Measurements from ENCODE around the gene THSD4. TPM values are rescaled to one million over a fixed set of nuclear protein-coding genes. Genes with fewer than 3 reads are reported as not detected.
"Not testable (repeated sequence)": the region's sequence is repeated elsewhere in the genome, so short reads cannot be mapped to it uniquely, and the experiment has no call there.

Gene THSD4
- total RNA-seq, 2 experiments from 2014 or later = not detected

GRCh38 chr15:71366926-71367325, 251.7 kb downstream of the THSD4 start:
- Mint-ChIP-seq H3K27me3 (peaks cover 6% of the 10 kb centered on the region), H3K4me3 (no peak overlapping the region)
- CTCF ChIA-PET = no interaction called here

GRCh38 chr15:71367737-71368136, 252.5 kb downstream of the THSD4 start:
- H3K9me3 Mint-ChIP-seq (ENCODE audit: low read depth); H3K4me3 Mint-ChIP-seq; ATAC-seq; H3K27ac Mint-ChIP-seq; H3K27me3 Mint-ChIP-seq; H3K36me3 Mint-ChIP-seq; CTCF ChIA-PET; DNase-seq; H3K4me1 Mint-ChIP-seq: not testable (repeated sequence)

More at GRCh38 chr15:71366926-71367325, 251.7 kb downstream of the THSD4 start:
- H3K4me1 Mint-ChIP-seq = no peaks in the 10 kb centered on the region
- H3K9me3 Mint-ChIP-seq (ENCODE audit: low read depth) = no peaks in the 10 kb centered on the region
- ATAC-seq (no peak), DNase-seq (no peak)
- no peak overlapping the region for H3K27ac Mint-ChIP-seq
- no peaks in the 10 kb centered on the region for H3K36me3 Mint-ChIP-seq

- CTCF ChIA-PET; ATAC-seq; H3K4me1 Mint-ChIP-seq; H3K36me3 Mint-ChIP-seq; H3K27me3 Mint-ChIP-seq; H3K9me3 Mint-ChIP-seq (ENCODE audit: low read depth); H3K4me3 Mint-ChIP-seq: not testable (repeated sequence)
- DNase-seq = peak; percentile 44
- peak overlapping the region; percentile 17 for H3K27ac Mint-ChIP-seq
These were observed 257.5 kb downstream of the THSD4 start for GRCh38 chr15:71372769-71373168.

- H3K4me1 Mint-ChIP-seq = peaks cover 9% of the 10 kb centered on the region
- H3K36me3 Mint-ChIP-seq = no peaks in the 10 kb centered on the region
- ATAC-seq (no peak), DNase-seq (no peak)
- H3K27me3 Mint-ChIP-seq = peaks cover 4% of the 10 kb centered on the region
- no peak overlapping the region for H3K27ac Mint-ChIP-seq
- H3K9me3 Mint-ChIP-seq (ENCODE audit: low read depth) = no peaks in the 10 kb centered on the region
- no peak overlapping the region for H3K4me3 Mint-ChIP-seq
- CTCF ChIA-PET = interaction anchor here (1.0 kb wide), 1 partner anchor 13 kb away, joined by 5 read pairs; no protein-coding TSS in a partner anchor
These were observed 258.6 kb downstream of the THSD4 start for GRCh38 chr15:71373917-71374316.

GRCh38 chr15:71374607-71375352, 259.5 kb downstream of the THSD4 start:
- no peak overlapping the region for H3K4me3 Mint-ChIP-seq
- peaks cover 4% of the 10 kb centered on the region for H3K27me3 Mint-ChIP-seq
- H3K9me3 Mint-ChIP-seq (ENCODE audit: low read depth) = no peaks in the 10 kb centered on the region
- no peak overlapping the region for H3K27ac Mint-ChIP-seq
- no peaks in the 10 kb centered on the region for H3K36me3 Mint-ChIP-seq
- no peak for ATAC-seq
- CTCF ChIA-PET = interaction anchor here (1.0 kb wide), 1 partner anchor 12 kb away, joined by 5 read pairs; no protein-coding TSS in a partner anchor
- no peak for DNase-seq
- peaks cover 9% of the 10 kb centered on the region for H3K4me1 Mint-ChIP-seq

- H3K27ac Mint-ChIP-seq = no peak overlapping the region
- DNase-seq (no peak), ATAC-seq (no peak)
- H3K27me3 Mint-ChIP-seq = no peaks in the 10 kb centered on the region
- no peak overlapping the region for H3K4me3 Mint-ChIP-seq
- peaks cover 9% of the 10 kb centered on the region for H3K4me1 Mint-ChIP-seq
- no peaks in the 10 kb centered on the region for H3K36me3 Mint-ChIP-seq
- H3K9me3 Mint-ChIP-seq (ENCODE audit: low read depth) = no peaks in the 10 kb centered on the region
- CTCF ChIA-PET = no interaction called here
These were observed 260.7 kb downstream of the THSD4 start for GRCh38 chr15:71375934-71376333.

GRCh38 chr15:71379893-71380292, 264.6 kb downstream of the THSD4 start:
- Mint-ChIP-seq H3K36me3 (no peaks in the 10 kb centered on the region), H3K9me3 (ENCODE audit: low read depth) (no peaks in the 10 kb centered on the region), H3K4me3 (no peak overlapping the region), H3K27ac (no peak overlapping the region), H3K27me3 (no peaks in the 10 kb centered on the region), H3K4me1 (no peaks in the 10 kb centered on the region)
- ATAC-seq = no peak
- DNase-seq = no peak
- CTCF ChIA-PET = no interaction called here

- H3K27ac Mint-ChIP-seq = no peak overlapping the region
These were observed 265.1 kb downstream of the THSD4 start for GRCh38 chr15:71380345-71380744.

GRCh38 chr15:71384501-71384900, 269.2 kb downstream of the THSD4 start:
- no peaks in the 10 kb centered on the region for H3K9me3 Mint-ChIP-seq (ENCODE audit: low read depth)
- ATAC-seq (no peak), DNase-seq (no peak)
- H3K36me3 Mint-ChIP-seq = no peaks in the 10 kb centered on the region
- H3K4me1 Mint-ChIP-seq = peaks cover 8% of the 10 kb centered on the region
- CTCF ChIA-PET = interaction anchor here (3.6 kb wide), 1 partner anchor 56 kb away, joined by 26 read pairs; no protein-coding TSS in a partner anchor
- no peak overlapping the region for H3K27ac Mint-ChIP-seq
- peaks cover 26% of the 10 kb centered on the region for H3K27me3 Mint-ChIP-seq
- no peak overlapping the region for H3K4me3 Mint-ChIP-seq

More at GRCh38 chr15:71380345-71380744, 265.1 kb downstream of the THSD4 start:
- no peak for DNase-seq
- no peaks in the 10 kb centered on the region for H3K27me3 Mint-ChIP-seq
- no peaks in the 10 kb centered on the region for H3K36me3 Mint-ChIP-seq
- H3K4me1 Mint-ChIP-seq = no peaks in the 10 kb centered on the region
- H3K9me3 Mint-ChIP-seq (ENCODE audit: low read depth) = no peaks in the 10 kb centered on the region
- CTCF ChIA-PET = no interaction called here
- H3K4me3 Mint-ChIP-seq = no peak overlapping the region
- no peak for ATAC-seq

- H3K27ac Mint-ChIP-seq = no peak overlapping the region
- H3K4me1 Mint-ChIP-seq = peaks cover 8% of the 10 kb centered on the region
- H3K36me3 Mint-ChIP-seq = no peaks in the 10 kb centered on the region
- ATAC-seq (no peak), DNase-seq (no peak)
- peaks cover 26% of the 10 kb centered on the region for H3K27me3 Mint-ChIP-seq
- H3K9me3 Mint-ChIP-seq (ENCODE audit: low read depth) = no peaks in the 10 kb centered on the region
- H3K4me3 Mint-ChIP-seq = no peak overlapping the region
- CTCF ChIA-PET = interaction anchor here (3.6 kb wide), 1 partner anchor 56 kb away, joined by 26 read pairs; no protein-coding TSS in a partner anchor
These were observed 269.8 kb downstream of the THSD4 start for GRCh38 chr15:71385026-71385425.

GRCh38 chr15:71385457-71385856, 270.2 kb downstream of the THSD4 start:
- Mint-ChIP-seq H3K4me3 (no peak overlapping the region), H3K36me3 (no peaks in the 10 kb centered on the region), H3K9me3 (ENCODE audit: low read depth) (no peaks in the 10 kb centered on the region), H3K4me1 (peaks cover 8% of the 10 kb centered on the region), H3K27ac (no peak overlapping the region), H3K27me3 (peaks cover 26% of the 10 kb centered on the region)
- no peak for ATAC-seq
- DNase-seq = no peak
- CTCF ChIA-PET = interaction anchor here (3.6 kb wide), 1 partner anchor 55 kb away, joined by 26 read pairs; no protein-coding TSS in a partner anchor

- Mint-ChIP-seq H3K27ac (no peak overlapping the region), H3K27me3 (peaks cover 26% of the 10 kb centered on the region), H3K4me3 (no peak overlapping the region), H3K36me3 (no peaks in the 10 kb centered on the region), H3K9me3 (ENCODE audit: low read depth) (no peaks in the 10 kb centered on the region), H3K4me1 (peaks cover 8% of the 10 kb centered on the region)
- CTCF ChIA-PET = interaction anchor here (0.8 to 3.6 kb wide), 7 partner anchors 9 to 346 kb away, joined by 3 to 26 read pairs (median 4); no protein-coding TSS in a partner anchor
- no peak for DNase-seq
- ATAC-seq = no peak
These were observed 270.7 kb downstream of the THSD4 start for GRCh38 chr15:71386005-71386404.

- peaks cover 26% of the 10 kb centered on the region for H3K27me3 Mint-ChIP-seq
- H3K4me3 Mint-ChIP-seq = no peak overlapping the region
- no peak for ATAC-seq
- no peaks in the 10 kb centered on the region for H3K36me3 Mint-ChIP-seq
- DNase-seq = no peak
- CTCF ChIA-PET = interaction anchor here (0.8 to 3.6 kb wide), 7 partner anchors 9 to 346 kb away, joined by 3 to 26 read pairs (median 4); no protein-coding TSS in a partner anchor
- no peak overlapping the region for H3K27ac Mint-ChIP-seq
- H3K9me3 Mint-ChIP-seq (ENCODE audit: low read depth) = no peaks in the 10 kb centered on the region
- H3K4me1 Mint-ChIP-seq = peaks cover 8% of the 10 kb centered on the region
These were observed 271.4 kb downstream of the THSD4 start for GRCh38 chr15:71386448-71387236.

Measured in activated CD8-positive, alpha-beta memory T cell treated with anti-CD3 and anti-CD28 coated beads, Interleukin-2, amount 10 ng/mL, durations not matched to agents 7 days and 5 days (primary cell).